ENCODE measurements around the gene RELL1.

The RELL1 gene

GRCh38 chr4:37591349-37591748 lies 94.8 kb downstream of the RELL1 start:
- DNase-seq = no peak

- DNase-seq = no peak
Measured at GRCh38 chr4:37590016-37590415, 96.2 kb downstream of the RELL1 start.

GRCh38 chr4:37588150-37588549 lies 98.0 kb downstream of the RELL1 start:
- no peak for DNase-seq

- DNase-seq = no peak
Measured at GRCh38 chr4:37586194-37586593, 100.0 kb downstream of the RELL1 start.

- no peak for DNase-seq
Measured at GRCh38 chr4:37584493-37585060, 101.6 kb downstream of the RELL1 start.

- DNase-seq = no peak
Measured at GRCh38 chr4:37584071-37584470, 102.1 kb downstream of the RELL1 start.

- no peak for DNase-seq
Measured at GRCh38 chr4:37573566-37573965, 112.6 kb downstream of the RELL1 start.

- DNase-seq = no peak
Measured at GRCh38 chr4:37568489-37568888, 117.7 kb downstream of the RELL1 start.

- DNase-seq = no peak
Measured at GRCh38 chr4:37567836-37568235, 118.3 kb downstream of the RELL1 start.

GRCh38 chr4:37562592-37562991 lies 123.6 kb downstream of the RELL1 start:
- DNase-seq = no peak

- DNase-seq = no peak
Measured at GRCh38 chr4:37561803-37562207, 124.4 kb downstream of the RELL1 start.

- DNase-seq = no peak
Measured at GRCh38 chr4:37561196-37561802, 124.9 kb downstream of the RELL1 start.

All from SHP77 treated with DMSO at 0.1 percent for 48 hours (cell line).